HG03558 (cell line): ENCODE measurements around the gene ST7.
"Not testable (repeated sequence)": the region's sequence is repeated elsewhere in the genome, so short reads cannot be mapped to it uniquely, and the experiment has no call there.

ENCODE experiments used
- ATAC-seq: cut with Tn5 transposase; IDR thresholded peaks from one replicate; pipeline ENCODE4 v1.9.1; 2021; ENCODE audit warnings: moderate number of reproducible peaks; ENCODE audit not compliant: unreplicated experiment; ENCODE audit errors: extremely low read depth

Gene ST7

DNA sequence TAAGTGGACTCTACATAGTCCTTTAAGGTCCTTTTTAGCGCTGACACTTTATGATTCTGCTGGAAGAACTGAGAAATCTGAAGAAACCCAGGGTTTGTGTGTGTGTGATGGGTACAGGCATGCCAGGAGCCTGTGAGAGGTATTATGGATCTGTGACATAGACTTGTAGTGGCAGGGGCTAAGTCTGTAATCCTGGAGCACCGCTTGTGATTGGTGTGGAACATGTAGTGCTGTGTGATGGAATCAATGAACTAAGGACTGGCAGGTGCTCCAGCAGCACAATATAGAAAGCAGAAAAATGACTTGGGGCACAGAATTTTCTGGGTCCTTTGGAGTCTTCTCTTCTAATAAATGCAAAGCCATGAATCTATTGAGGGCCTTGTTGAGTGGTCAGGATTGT lies 163.9 kb downstream of the ST7 start:
- no peak for ATAC-seq

DNA sequence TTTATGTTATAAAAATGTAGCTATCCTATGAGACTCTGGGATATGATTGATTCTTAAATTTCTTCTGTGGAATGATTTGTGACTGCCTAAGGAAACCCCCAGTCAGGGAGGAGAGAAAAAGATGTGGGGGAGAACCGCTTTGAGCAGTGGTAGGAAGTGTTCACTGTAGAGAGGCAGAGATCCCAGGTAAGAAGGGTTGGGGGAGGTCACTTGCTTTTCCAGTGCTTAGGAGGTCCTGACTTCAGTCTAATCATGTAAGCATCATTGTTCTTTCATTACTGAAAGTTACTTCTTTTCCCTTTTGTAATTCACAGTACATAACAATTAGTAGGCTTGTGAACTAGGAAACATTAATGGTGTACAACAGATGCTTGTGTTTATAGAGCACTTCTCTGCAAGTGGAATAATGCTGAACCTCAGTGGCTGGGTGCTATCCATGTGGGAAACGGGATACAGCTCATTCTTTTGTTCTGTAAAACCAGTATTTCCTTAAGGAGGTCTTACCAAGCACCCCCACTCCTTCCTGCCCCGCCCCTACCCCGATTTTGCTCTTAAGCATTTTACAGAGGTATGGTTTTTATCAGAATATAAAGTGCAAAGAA lies 165.4 kb downstream of the ST7 start:
- no peak for ATAC-seq

DNA sequence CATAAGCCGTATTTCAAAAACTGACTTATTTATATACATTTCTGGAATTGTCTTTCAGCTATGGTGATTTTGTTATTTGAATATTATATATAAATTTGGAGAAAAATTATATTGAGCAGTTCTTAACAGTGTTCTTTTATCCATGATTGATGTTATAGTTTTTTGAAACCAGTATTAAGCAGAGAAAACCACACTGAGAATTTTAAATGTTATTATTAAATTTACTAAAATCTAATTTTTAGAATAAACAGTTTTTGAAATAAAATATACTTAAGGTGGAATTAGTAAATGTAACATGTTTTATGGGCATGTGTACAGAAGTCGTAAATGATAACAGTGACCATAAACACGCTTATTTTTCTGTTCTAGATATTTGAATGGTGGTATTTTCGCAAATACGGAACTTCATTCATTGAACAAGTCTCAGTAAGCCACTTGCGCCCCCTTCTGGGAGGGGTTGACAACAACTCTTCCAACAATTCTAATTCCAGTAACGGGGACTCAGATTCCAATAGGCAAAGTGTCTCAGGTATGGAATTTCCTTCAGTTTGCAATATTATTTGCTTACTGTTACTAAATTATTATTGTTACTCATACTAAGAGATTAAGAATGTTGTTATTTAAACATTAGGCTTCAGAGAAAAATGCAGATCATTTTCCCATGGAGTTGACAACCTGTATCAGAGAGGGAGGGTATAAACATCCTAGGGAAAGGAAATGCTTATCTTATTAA lies 166.1 kb downstream of the ST7 start:
- no peak for ATAC-seq

DNA sequence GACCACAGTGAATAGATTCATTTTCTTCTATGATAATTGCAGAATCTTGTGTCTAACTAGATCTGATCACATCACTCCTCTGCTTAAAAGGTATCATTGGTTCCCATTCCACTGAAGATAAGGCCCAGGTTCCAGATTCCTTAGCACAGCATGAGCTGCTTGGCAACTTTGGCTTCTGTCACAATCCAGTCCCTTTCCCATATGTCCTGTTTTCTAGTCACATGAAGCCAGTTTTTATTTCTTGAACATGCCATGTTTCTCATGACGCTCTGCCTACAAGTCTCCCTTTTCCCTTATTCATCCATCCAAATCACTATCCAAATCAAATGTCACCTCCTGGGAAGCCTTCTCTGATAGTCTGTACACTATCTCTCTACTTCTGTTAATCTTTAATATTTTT lies 167.0 kb downstream of the ST7 start:
- ATAC-seq, result not testable (repeated sequence)

DNA sequence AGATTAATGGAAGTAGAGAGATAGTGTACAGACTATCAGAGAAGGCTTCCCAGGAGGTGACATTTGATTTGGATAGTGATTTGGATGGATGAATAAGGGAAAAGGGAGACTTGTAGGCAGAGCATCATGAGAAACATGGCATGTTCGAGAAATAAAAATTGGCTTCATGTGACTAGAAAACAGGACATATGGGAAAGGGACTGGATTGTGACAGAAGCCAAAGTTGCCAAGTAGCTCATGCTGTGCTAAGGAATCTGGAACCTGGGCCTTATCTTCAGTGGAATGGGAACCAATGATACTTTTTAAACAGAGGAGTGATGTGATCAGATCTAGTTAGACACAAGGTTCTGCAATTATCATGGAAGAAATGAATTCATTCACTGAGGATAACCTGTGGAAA lies 168.7 kb downstream of the ST7 start:
- not testable (repeated sequence) for ATAC-seq

DNA sequence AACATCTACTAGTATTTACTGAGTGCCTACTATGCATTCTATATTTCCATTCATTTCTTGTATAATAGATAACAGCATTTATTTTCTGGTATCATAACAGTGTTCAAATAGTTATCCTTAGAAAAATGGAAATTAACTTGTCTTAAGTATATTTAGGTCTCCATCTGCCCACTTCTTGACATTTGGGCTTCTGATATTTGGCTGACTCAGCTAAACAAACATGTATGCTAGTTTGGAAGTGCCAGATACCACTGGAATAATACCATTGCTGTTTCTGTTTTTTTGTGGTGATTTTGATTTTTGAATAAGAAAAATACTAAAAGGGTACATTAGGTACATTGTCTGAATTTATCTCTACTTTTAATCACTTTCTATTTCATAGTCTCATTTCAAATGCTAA lies 169.2 kb downstream of the ST7 start:
- no peak for ATAC-seq

DNA sequence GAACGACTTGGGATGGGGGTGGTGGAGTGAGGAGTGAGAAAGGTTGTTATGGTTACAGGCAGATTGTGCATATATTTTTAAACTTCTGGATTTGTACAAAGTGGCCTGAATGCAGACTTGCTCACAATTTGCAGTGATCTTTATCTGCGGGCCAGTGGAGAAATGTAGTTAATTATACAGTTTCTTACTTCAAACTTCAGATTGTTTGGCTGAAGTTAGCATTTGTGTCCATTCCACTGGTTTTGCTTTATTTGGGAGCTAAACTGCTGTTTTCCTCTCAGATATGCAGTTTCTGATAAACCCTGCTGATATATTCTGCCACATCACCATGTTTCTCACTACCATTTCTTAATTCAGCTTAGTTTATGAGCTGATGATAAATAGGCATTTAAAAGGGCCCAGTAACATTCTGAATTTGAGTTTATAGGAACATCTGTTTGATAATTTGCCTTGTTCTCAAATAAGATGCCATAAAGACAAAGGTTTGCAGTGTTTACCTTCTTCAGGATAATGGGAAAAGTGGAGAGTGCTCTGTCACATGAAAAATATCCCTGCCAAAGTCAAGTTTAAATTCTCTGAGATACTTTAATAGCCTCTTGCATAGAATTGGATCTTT lies 170.1 kb downstream of the ST7 start:
- no peak for ATAC-seq

DNA sequence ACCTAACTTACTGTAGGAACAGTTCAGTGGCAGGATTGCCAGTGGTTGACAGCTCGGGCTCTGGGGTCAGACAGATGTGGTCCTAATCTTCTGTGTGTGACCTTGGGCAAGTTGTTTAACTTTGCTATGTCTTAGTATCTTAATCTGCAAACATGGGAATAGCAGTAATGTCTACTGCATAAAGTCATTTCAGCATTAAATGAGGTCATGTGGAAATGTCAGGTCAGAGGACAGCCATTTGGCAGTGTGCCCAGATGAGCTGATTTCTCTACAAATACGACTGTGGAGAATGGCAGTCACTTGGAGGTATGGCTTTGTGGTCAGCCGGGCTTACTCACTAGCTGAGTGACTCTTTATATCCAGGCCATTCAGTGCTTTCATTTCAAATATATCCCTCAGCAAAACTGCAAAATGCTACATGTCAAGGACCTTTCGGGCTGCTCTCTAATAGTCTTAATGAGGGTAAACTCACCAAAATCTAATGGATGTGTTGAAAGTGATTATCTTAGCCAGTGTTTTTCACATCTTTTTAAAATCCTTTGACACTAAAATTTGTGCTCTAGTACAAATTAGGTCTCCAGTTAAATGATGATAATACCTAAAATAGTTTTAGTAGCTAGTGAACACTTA lies 171.4 kb downstream of the ST7 start:
- peak; percentile 88 for ATAC-seq

DNA sequence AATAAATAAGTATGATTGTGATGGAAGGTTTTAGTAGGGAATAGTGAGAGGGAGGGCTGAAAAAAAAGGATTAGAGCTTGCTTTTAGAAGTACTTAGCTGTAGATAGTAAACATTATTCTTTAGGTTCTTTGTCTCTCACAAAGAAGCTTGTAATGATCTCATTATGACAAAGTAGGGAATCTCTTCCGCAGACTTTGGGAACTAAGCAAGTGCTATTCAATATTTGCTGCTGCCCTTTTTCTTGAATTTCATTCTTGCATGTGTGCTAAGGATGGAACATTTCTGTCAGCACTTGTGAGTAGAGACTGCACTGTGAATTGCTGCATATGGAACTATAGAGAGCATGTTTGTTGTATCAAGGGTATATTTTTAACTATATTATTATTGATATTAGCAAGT lies 173.4 kb downstream of the ST7 start:
- no peak for ATAC-seq

DNA sequence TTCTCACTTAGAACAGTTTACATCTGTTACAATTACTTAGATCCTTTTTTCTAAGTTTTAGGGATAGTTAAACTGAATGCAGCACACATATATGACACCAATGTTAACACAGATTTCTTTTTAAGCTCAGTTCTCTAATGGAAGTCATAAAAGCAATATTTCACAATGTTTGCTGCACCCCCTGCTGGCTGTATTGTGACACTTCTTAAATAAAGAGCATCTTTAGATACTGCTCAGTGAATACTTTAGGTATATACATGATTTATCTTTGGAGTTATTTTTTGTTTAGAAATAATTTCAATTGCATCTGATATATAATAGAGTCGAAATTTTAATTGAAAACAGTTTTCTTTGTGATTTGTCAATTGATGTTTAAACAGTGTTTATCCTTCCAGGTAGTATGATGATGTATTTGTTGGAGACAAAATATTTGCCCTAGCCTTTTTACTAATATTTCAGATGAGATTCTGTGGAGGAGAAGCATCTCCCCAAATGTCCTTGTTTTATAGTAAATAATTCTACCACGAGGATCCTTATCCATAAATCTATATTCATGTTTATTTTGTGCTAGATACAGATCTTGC lies 174.4 kb downstream of the ST7 start:
- ATAC-seq, result no peak

DNA sequence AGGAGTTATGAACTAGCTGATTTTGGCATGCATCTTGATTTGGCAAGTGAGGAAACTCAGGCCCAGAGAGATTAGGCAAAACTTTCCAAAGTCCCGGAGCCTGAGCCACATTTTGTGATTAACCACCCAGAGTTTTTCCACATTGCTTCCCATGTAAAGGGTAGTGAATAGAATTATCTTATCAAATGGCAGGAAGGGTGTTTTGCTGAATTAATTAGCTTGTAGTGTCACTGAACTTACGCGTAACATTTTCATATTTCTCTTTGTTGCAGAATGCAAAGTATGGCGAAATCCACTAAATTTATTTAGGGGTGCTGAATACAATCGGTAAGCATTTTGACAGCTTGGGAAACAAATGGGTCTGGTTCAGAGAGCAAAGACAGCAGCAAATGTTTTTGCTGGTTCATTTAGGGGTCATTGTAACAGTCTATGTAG lies 176.2 kb downstream of the ST7 start:
- ATAC-seq, result no peak

DNA sequence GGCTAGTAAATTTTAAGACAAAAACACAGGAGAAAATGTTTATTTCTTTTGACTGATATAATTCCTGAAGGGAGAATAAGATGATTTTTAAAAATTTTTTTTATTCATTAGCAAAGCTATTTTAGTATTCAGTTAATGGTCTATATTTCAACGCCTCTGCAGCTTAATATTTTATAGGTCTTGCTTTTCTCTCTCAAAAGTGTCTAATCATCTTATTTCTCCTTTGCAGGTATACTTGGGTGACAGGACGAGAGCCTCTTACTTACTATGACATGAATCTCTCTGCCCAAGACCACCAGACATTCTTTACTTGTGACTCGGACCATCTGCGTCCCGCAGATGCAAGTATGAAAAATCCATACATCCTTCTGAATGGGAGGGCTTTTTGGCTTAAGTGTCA lies 177.0 kb downstream of the ST7 start:
- no peak for ATAC-seq

DNA sequence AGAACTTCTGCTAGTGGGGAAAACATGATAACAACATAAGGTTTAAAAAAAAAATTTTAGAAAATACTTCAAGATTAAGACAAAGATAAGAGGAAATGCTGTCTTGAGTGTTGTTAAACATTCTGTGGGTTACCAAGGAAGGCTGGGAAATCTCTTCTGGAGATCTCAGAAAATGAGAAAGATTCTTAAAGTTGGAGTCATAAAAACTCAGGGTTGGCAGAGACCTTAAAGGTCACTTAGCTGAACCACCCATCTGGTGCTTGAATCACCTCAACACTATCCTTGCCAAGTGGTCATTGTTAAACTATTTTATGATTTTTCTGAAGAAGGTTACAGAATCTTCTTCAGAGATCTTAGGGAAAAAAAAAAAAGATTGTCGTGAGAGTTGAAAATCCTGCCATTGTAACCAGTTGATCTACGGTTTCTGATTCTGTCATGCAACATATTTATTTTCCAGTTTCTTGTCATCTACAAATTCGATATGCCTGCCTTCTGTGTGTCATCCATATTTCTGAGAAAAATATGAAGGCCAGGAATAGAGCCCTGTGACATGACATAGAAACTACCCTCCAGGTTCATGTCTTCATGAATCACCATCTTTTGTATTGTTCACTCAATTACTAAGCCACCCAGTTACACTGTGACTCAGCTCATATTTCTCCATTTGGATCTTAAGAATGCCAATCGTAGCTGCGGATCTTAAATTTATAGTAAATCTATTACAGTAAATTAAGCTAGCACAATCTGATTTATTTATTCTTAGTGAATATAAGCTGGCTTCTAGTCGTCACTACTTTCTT lies 179.2 kb downstream of the ST7 start:
- no peak for ATAC-seq

DNA sequence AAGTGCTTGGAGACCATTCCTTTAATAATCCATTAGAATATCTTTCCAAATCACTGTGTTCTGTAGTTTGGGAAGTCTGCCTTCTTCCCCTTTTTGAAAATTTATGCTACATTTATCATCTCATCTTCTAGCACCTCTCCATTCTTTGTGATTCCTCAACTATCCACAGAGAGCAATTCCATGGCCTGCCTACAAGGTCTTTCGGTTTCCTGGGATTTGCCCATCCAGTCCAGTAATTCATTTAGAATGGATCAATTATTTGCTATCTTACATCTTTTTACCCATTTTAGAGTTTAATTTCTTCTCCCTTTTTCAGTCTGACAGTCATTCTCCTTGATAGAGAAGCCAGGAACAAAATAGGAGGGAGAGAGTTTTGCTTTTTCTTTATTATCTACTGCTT lies 179.8 kb downstream of the ST7 start:
- no peak for ATAC-seq

DNA sequence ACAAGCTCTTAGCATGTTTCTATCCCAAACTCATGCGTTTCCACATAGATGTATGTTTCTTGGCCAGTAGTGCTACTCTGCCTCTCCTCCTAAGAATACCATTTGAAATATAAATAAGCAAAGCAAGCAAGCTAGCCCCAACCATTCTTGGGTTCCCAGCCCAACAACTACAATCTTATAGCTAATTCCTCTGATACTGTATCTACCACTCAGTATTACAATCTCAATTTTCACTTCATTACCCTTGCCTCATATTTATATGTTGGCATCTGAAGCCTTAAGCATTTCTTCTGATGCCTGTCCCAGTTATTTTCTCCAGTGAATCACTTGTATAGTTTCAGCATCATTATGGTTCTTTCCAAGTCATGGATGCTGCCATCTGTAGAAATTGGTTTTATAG lies 181.1 kb downstream of the ST7 start:
- no peak for ATAC-seq

DNA sequence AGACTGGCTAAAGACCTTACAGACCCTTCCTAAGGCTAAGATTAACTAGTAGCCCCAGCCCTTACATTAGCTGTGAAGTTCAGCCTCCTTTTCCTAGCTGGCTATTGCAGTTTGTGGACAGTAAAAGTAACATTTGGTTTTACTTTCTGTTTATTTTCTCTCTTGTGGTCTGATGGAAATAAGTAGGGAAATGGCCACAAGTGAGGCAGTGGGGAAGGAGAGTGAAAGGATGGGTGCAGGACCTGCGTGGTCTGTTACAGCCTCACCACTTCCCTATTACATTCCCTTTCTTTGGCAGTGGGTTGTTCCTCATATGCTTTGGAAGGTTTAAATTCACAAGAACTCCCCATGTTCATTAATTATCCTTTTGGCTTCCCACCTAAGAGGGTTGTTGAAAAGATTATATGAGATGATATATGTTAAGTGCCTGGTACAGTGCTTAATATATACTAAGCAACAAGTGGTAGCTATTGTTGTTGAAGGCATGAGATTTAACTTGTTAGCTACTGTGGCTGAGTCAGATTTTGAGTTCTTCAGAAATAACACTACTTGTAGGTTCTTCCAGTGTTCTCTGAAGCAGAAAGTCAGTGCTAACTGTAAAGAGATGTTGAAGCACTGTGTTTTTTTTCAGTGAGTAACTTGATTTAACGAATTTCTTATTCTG lies 181.7 kb downstream of the ST7 start:
- no peak for ATAC-seq

DNA sequence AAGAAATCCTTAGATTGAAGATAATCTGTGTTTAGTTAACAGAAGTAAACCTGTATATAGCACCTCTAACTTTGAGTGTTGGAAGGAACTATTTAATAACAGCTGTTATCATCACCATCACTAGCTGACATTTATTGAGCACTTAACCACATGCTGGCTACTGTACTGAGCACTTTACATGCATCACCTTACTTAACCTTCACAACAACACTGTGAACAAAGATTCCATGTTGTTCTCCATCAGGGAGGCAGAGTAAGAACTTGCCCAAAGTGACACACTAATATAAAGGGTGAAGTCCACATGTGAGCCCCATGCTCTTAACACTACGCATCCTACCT lies 182.2 kb downstream of the ST7 start:
- no peak for ATAC-seq

DNA sequence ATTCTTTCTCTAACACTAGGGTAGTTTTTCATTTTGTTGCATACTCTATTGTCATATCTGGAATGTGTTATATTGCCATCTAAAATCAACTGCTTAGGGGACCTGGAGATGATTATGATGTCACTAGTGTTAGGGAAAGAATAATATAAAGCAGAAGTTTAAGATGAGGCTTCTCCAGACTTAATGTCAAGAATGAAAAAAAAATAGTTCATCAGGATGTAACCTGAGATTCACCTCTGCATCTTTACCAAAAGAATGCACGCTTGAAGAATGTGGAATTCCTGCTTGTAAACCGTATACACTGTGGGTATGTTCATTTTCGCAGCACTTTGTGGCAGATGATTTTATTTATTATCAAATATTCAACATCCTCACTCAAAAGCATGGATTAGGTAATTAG lies 184.6 kb downstream of the ST7 start:
- no peak for ATAC-seq

DNA sequence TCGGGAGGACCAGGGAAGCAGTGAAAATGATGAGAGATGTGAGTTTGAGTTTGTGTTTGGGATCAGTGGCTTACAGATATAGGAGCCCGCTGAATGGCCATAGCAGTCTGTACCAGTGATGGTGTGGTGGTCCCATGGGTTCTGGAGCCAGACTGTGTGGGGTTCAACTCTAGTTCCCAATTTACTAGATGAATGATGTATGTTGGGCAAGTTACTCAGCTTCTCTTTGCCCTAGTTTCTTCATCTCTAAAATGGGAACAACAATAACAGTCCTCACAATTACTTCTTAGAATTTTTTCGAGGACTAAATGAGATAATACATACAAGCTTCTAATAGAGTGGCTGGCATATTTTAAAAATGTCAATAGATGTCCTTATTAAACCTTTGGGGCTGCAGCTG lies 185.2 kb downstream of the ST7 start:
- no peak for ATAC-seq

DNA sequence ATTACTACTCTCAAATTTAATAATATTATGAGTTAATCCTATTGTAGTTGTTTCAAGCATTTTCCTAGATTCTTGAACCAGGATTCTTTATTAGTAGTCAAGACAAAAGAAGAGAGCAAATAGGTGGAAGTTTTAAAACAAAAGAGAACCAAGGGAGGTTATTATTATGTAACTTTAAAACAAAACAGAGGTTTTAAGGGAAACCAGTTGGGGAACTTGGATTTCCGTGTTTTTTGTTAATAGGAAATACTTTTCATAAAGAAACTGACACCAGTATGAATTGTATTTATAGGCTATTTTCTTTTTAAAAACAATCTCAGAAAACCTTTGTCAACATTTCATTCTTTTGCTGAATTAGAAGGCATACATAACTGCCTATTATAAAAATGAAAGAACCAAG lies 185.7 kb downstream of the ST7 start:
- ATAC-seq, result no peak
